ENCODE measurements around the gene SORL1.
A peak's percentile ranks its signal among the peaks of the same experiment; 100 is the strongest.

Gene SORL1

DNA sequence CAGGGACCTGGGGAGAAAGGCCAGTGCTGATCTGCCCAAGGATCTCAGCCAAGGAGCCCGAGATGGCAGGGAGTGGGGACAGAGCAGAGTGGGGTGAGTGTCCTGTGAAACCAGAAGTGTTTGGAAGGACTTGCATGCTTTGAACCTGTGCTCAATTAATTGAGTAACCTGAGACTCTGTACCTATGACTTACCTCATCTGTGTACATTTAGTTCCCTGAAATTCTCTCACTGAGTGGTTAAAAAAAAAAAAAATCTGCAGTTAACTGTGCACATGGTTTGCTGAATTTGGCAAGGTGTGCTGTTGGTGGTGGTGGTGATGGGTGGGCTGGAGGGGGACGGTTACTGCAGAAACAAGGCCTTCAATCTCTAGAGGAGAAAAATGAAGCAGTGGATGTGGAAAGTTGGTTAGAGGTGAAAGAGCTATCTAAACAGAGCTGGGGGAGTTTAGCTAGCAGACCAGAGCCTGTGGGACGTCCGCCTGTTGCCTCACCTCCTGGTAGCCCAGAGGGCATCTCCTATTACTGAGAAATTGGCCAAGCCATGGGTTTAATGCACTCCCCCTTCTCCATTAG is 8.9 kb downstream of the SORL1 start:
- Histone ChIP-seq H3K4me1 (peaks cover 0 to 31% (median 25%) of the 10 kb centered on the region in 4 donors), H3K27me3 (no peaks in the 10 kb centered on the region), H3K27ac (no peak overlapping the region), H3K36me3 (no peaks in the 10 kb centered on the region), H3K9me3 (no peaks in the 10 kb centered on the region), H3K4me3 (no peak overlapping the region)
- TF ChIP-seq, protein P1, sequence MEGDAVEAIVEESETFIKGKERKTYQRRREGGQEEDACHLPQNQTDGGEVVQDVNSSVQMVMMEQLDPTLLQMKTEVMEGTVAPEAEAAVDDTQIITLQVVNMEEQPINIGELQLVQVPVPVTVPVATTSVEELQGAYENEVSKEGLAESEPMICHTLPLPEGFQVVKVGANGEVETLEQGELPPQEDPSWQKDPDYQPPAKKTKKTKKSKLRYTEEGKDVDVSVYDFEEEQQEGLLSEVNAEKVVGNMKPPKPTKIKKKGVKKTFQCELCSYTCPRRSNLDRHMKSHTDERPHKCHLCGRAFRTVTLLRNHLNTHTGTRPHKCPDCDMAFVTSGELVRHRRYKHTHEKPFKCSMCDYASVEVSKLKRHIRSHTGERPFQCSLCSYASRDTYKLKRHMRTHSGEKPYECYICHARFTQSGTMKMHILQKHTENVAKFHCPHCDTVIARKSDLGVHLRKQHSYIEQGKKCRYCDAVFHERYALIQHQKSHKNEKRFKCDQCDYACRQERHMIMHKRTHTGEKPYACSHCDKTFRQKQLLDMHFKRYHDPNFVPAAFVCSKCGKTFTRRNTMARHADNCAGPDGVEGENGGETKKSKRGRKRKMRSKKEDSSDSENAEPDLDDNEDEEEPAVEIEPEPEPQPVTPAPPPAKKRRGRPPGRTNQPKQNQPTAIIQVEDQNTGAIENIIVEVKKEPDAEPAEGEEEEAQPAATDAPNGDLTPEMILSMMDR (IDR thresholded peaks at IDR 0.05), result no peak
- intact Hi-C loops (cut with DNase I; ENCODE audit: low total_unique reads), result no loop called here
- DNase-seq, result no peak

DNA sequence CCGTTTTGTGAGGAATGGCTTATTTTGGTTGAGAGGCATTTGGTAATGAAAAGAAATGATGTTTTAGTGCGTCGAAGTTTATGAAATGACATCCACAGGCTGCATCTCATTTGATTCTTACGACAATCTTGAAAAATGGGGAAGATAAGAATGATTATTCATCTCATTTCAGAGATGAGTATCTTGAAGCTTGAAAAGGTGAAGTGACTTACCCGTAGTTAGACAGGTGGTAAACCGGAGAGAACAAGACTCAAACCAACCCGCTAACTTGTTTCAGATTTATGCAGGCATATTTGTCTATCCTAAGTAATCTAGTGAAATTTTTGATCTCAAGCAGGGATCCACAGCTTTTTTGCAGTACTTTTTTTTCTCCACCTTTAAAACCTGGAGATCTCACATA is 9.7 kb downstream of the SORL1 start:
- Histone ChIP-seq H3K36me3 (no peaks in the 10 kb centered on the region), H3K9me3 (no peaks in the 10 kb centered on the region), H3K27ac (no peak overlapping the region), H3K27me3 (no peaks in the 10 kb centered on the region), H3K4me1 (peaks cover 0 to 34% (median 30%) of the 10 kb centered on the region in 4 donors), H3K4me3 (no peak overlapping the region)
- DNase-seq, result no peak
- intact Hi-C loops (cut with DNase I; ENCODE audit: low total_unique reads), result no loop called here
- TF ChIP-seq, protein P1 (IDR thresholded peaks at IDR 0.05), result no peak

DNA sequence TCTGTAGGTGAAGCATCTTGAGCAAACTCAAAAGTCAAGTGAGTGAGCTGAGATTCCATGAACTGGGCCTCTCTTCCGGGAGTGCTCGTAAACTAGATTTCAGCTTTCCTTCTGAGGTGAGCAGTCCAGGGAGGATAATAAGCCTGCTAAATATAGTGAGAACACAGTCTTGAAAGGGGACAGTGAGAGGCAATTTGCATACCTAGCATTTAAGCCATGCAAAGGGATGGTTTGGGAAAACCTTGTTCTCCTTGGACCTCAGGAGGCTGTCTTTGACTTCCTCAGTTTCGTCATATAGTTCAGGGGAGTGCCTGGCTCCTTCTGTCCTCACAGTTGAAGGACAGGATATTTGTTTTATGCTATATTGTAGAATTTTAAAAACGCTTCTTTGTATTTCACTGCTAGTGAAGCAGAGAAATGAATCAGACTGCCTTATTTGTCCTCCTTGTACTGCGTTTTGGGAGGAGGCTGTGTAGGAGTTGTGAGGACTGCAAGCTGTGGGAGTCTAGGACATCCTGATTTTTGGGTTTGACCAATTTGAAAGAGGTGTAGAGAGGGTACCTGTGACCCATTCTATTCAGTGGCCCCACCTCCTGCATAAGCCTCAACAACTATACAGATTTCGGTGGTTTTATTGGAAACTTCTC is 11.7 kb downstream of the SORL1 start:
- H3K36me3 ChIP-seq, result no peaks in the 10 kb centered on the region
- intact Hi-C loops (cut with DNase I; ENCODE audit: low total_unique reads), result no loop called here
- H3K4me1 ChIP-seq, result peaks cover 0 to 53% (median 47%) of the 10 kb centered on the region in 4 donors
- H3K27me3 ChIP-seq, result no peaks in the 10 kb centered on the region
- no peak for DNase-seq
- TF ChIP-seq, protein P1 (IDR thresholded peaks at IDR 0.05), result no peak
- H3K4me3 ChIP-seq, result no peak overlapping the region
- H3K9me3 ChIP-seq, result no peaks in the 10 kb centered on the region
- H3K27ac ChIP-seq, result peak overlapping the region; percentile 76 to 79

DNA sequence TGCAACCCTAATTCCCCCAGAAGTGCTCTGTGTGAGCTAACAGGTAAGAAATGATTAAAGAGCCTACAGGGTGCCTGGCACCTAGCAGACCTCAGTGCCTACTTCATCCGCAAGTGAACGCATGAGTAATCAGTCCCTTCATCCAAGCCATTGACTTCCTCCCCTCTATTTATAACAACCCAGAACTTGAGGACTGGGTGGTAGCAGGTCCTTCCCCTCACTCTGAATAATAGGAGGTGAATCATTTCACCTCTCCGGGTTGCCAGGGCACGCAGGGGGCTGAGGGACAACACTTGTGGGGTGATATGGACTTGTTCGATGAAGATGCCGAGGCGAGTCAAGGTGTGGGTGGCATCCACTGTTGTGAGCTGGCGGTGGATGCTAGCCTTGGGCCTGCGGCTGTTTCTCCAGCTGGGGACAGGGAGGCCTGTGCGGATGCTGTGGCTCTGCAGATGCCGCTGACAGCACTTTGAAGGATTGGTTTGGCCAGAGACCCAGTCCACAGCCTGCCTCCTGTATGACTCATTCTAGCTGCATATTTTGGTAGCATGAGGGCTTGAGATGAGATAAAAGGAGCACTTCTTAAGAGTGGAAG is 12.3 kb downstream of the SORL1 start:
- H3K36me3 ChIP-seq, result no peaks in the 10 kb centered on the region
- no peaks in the 10 kb centered on the region for H3K27me3 ChIP-seq
- no peak overlapping the region for H3K4me3 ChIP-seq
- TF ChIP-seq, protein P1 (IDR thresholded peaks at IDR 0.05), result no peak
- H3K27ac ChIP-seq, result peak overlapping the region; percentile 76 to 79
- peak; percentile 54 to 80 for DNase-seq
- no peaks in the 10 kb centered on the region for H3K9me3 ChIP-seq
- intact Hi-C loops (cut with DNase I; ENCODE audit: low total_unique reads), result no loop called here
- H3K4me1 ChIP-seq, result peaks cover 0 to 59% (median 52%) of the 10 kb centered on the region in 4 donors

DNA sequence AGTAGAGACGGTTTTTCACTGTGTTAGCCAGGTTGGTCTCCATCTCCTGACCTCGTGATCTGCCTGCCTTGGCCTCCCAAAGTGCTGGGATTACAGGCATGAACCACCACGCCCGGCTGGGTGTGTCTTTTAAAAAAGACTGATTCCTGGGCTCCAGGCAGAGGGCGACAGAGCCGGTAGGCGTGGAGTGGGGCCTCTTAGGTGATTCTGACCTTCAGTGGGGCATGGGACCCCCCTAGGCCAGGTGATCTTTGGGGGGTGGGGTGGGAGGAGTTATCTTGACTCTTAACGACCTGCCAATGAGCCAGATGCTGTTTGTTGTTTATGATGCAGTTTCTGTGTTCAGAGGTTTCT is 13.6 kb downstream of the SORL1 start:
- no peak overlapping the region for H3K4me3 ChIP-seq

More for the DNA sequence above, 13.6 kb downstream of the SORL1 start:
- intact Hi-C loops (cut with DNase I; ENCODE audit: low total_unique reads), result no loop called here
- no peaks in the 10 kb centered on the region for H3K36me3 ChIP-seq
- H3K9me3 ChIP-seq, result no peaks in the 10 kb centered on the region
- TF ChIP-seq, protein P1 (IDR thresholded peaks at IDR 0.05), result no peak
- no peaks in the 10 kb centered on the region for H3K27me3 ChIP-seq
- peak overlapping the region; percentile 76 to 79 for H3K27ac ChIP-seq
- peaks cover 0 to 71% (median 62%) of the 10 kb centered on the region in 4 donors for H3K4me1 ChIP-seq
- no peak for DNase-seq
